MM.1S (cell line): Measurements from ENCODE around the gene HTRA2.

Experiments
- DNase-seq: peaks from one replicate; pipeline ENCODE4 v3.0.0-alpha.2; 2015
- H2AFZ ChIP-seq: fragments of 300-600 bp; sonication (generic); 2 replicates; pipeline ENCODE4 v1.6.0; 2016; ENCODE audit warnings: antibody characterized with exemption, low read length
- H3F3A ChIP-seq: fragments of 300-600 bp; sonication (generic); 2 replicates; pipeline ENCODE4 v1.6.1; 2016; ENCODE audit warnings: mild to moderate bottlenecking, antibody characterized with exemption, low read length, moderate library complexity, mixed read lengths; ENCODE audit not compliant: insufficient read depth
- H3K27ac ChIP-seq: fragments of 300-600 bp; sonication (generic); 2 replicates; pipeline ENCODE4 v1.5.1; 2016; ENCODE audit warnings: mild to moderate bottlenecking, low read length
- H3K27me3 ChIP-seq: fragments of 300-600 bp; sonication (generic); replicated peaks from 2 replicates; pipeline ENCODE4 v1.6.0; 2016; ENCODE audit warnings: low read length; ENCODE audit not compliant: insufficient read depth
- H3K36me3 ChIP-seq: fragments of 300-600 bp; sonication (generic); replicated peaks from 2 replicates; pipeline ENCODE4 v1.6.1; 2016; ENCODE audit warnings: mild to moderate bottlenecking, low read length, mixed read lengths; ENCODE audit not compliant: insufficient read depth
- H3K4me1 ChIP-seq: fragments of 300-600 bp; sonication (generic); 2 replicates; pipeline ENCODE4 v1.6.1; 2016; ENCODE audit warnings: low read length, mixed read lengths
- H3K4me2 ChIP-seq: fragments of 300-600 bp; sonication (generic); 2 replicates; pipeline ENCODE4 v1.6.0; 2016; ENCODE audit warnings: low read depth, low read length
- H3K4me3 ChIP-seq: fragments of 300-600 bp; sonication (generic); 2 replicates; pipeline ENCODE4 v1.5.1; 2016; ENCODE audit warnings: low read length, mixed read lengths
- H3K79me2 ChIP-seq: fragments of 300-600 bp; sonication (generic); 2 replicates; pipeline ENCODE4 v1.6.1; 2016; ENCODE audit warnings: mixed run types, low read length, mixed read lengths
- H3K9ac ChIP-seq: fragments of 300-600 bp; sonication (generic); 2 replicates; pipeline ENCODE4 v1.6.1; 2016; ENCODE audit warnings: low read length, mixed read lengths
- H3K9me2 ChIP-seq: fragments of 300-600 bp; sonication (generic); replicated peaks from 2 replicates; pipeline ENCODE4 v1.6.1; 2016; ENCODE audit warnings: mild to moderate bottlenecking, low read length, mixed read lengths; ENCODE audit not compliant: insufficient read depth
- H3K9me3 ChIP-seq: fragments of 300-600 bp; sonication (generic); replicated peaks from 2 replicates; pipeline ENCODE4 v1.6.1; 2016; ENCODE audit warnings: mild to moderate bottlenecking, low read length, mixed read lengths; ENCODE audit not compliant: insufficient read depth
- H4K20me1 ChIP-seq: fragments of 300-600 bp; sonication (generic); 2 replicates; pipeline ENCODE4 v1.6.1; 2016; ENCODE audit warnings: mild to moderate bottlenecking, low read length, moderate library complexity, mixed read lengths; ENCODE audit not compliant: insufficient read depth
- CTCF ChIP-seq: fragments of 300-600 bp; sonication (generic); IDR thresholded peaks from 2 replicates; pipeline ENCODE4 v1.5.1; 2016; ENCODE audit warnings: antibody characterized with exemption, low read length, mixed read lengths
- EZH2 ChIP-seq: fragments of 300-600 bp; sonication (generic); optimal IDR thresholded peaks from 2 replicates; pipeline ENCODE3; 2017; ENCODE audit warnings: low read depth, mild to moderate bottlenecking, antibody characterized with exemption, low read length, mixed read lengths
- EZH2phosphoT487 ChIP-seq: fragments of 300-600 bp; sonication (generic); IDR thresholded peaks from 2 replicates; pipeline ENCODE4 v1.6.1; 2018; ENCODE audit warnings: antibody characterized with exemption, low read length

The HTRA2 gene

GRCh38 chr2:74546004-74546403 is 16.3 kb downstream of the HTRA2 start:
- H2AFZ ChIP-seq = no peak overlapping the region
- H3K4me3 ChIP-seq = no peak overlapping the region
- H3F3A ChIP-seq = no peaks in the 10 kb centered on the region
- H3K9ac ChIP-seq = no peak overlapping the region
- TF ChIP-seq EZH2 (no peak), EZH2phosphoT487 (no peak), CTCF (no peak)
- H3K4me2 ChIP-seq = no peak overlapping the region
- no peaks in the 10 kb centered on the region for H3K4me1 ChIP-seq
- peaks cover 52% of the 10 kb centered on the region for H3K27me3 ChIP-seq
- H3K79me2 ChIP-seq = no peaks in the 10 kb centered on the region
- no peak overlapping the region for H3K27ac ChIP-seq
- no peak for DNase-seq
- H3K36me3 ChIP-seq = no peaks in the 10 kb centered on the region
- H3K9me2 ChIP-seq = no peaks in the 10 kb centered on the region
- no peaks in the 10 kb centered on the region for H3K9me3 ChIP-seq
- H4K20me1 ChIP-seq = no peaks in the 10 kb centered on the region

GRCh38 chr2:74548285-74548899 is 18.7 kb downstream of the HTRA2 start:
- H3K79me2 ChIP-seq = no peaks in the 10 kb centered on the region
- peak overlapping the region; percentile 71 for H3K4me2 ChIP-seq
- no peaks in the 10 kb centered on the region for H4K20me1 ChIP-seq
- no peaks in the 10 kb centered on the region for H3K9me3 ChIP-seq
- peaks cover 52% of the 10 kb centered on the region for H3K27me3 ChIP-seq
- no peak overlapping the region for H2AFZ ChIP-seq
- no peak overlapping the region for H3K27ac ChIP-seq
- no peaks in the 10 kb centered on the region for H3K36me3 ChIP-seq
- H3K4me3 ChIP-seq = peak overlapping the region; percentile 23; the same call in 1 of the 2 replicates
- H3K9ac ChIP-seq = no peak overlapping the region
- H3K4me1 ChIP-seq = no peaks in the 10 kb centered on the region
- no peak for DNase-seq
- no peaks in the 10 kb centered on the region for H3F3A ChIP-seq
- TF ChIP-seq CTCF (no peak), EZH2 (no peak), EZH2phosphoT487 (no peak)
- no peaks in the 10 kb centered on the region for H3K9me2 ChIP-seq

GRCh38 chr2:74548900-74549826 is 19.4 kb downstream of the HTRA2 start:
- peaks cover 52% of the 10 kb centered on the region for H3K27me3 ChIP-seq
- no peak for TF ChIP-seq EZH2phosphoT487
- no peak for TF ChIP-seq CTCF
- peak; percentile 26 for TF ChIP-seq EZH2
- H3K79me2 ChIP-seq = no peaks in the 10 kb centered on the region
- no peaks in the 10 kb centered on the region for H4K20me1 ChIP-seq
- peak overlapping the region; percentile 71 for H3K4me2 ChIP-seq
- H3K9ac ChIP-seq = no peak overlapping the region
- no peaks in the 10 kb centered on the region for H3K9me2 ChIP-seq
- H3K4me1 ChIP-seq = peaks cover 3% of the 10 kb centered on the region; the same call in 1 of the 2 replicates
- no peaks in the 10 kb centered on the region for H3K36me3 ChIP-seq
- H2AFZ ChIP-seq = peak overlapping the region; percentile 54; the same call in 1 of the 2 replicates
- H3K9me3 ChIP-seq = no peaks in the 10 kb centered on the region
- H3K4me3 ChIP-seq = peak overlapping the region; percentile 51
- no peak overlapping the region for H3K27ac ChIP-seq
- H3F3A ChIP-seq = no peaks in the 10 kb centered on the region
- DNase-seq = no peak
